ENCODE data around the gene SLITRK6.
"Not testable (repeated sequence)": the region's sequence is repeated elsewhere in the genome, so short reads cannot be mapped to it uniquely, and the experiment has no call there.

SLITRK6 gene

GRCh38 chr13:85799097-85799582 is at the start of gene SLITRK6:
Gene SLITRK6, minus strand, starts transcription at chr13:85799419. Its CDS starts 2,911 bp downstream, at chr13:85796508.
- no peak for DNase-seq (ENCODE audit: low read depth in 1 of 2, low spot score in 1 of 2)

GRCh38 chr13:85847012-85847411 is 47.8 kb upstream of the SLITRK6 start:
- no peak for DNase-seq (ENCODE audit: low read depth in 1 of 2, low spot score in 1 of 2)

- no peak for DNase-seq (ENCODE audit: low read depth in 1 of 2, low spot score in 1 of 2)
These were observed 42.2 kb upstream of the SLITRK6 start for GRCh38 chr13:85841427-85841826.

GRCh38 chr13:85833921-85834320 is 34.7 kb upstream of the SLITRK6 start:
- no peak for DNase-seq (ENCODE audit: low read depth in 1 of 2, low spot score in 1 of 2)

- no peak for DNase-seq (ENCODE audit: low read depth in 1 of 2, low spot score in 1 of 2)
These were observed 29.0 kb upstream of the SLITRK6 start for GRCh38 chr13:85828094-85828684.

GRCh38 chr13:85825454-85825853 is 26.2 kb upstream of the SLITRK6 start:
- no peak for DNase-seq (ENCODE audit: low read depth in 1 of 2, low spot score in 1 of 2)

- DNase-seq (ENCODE audit: low read depth in 1 of 2, low spot score in 1 of 2) = no peak
These were observed 24.6 kb upstream of the SLITRK6 start for GRCh38 chr13:85823832-85824231.

GRCh38 chr13:85819513-85819912 is 20.3 kb upstream of the SLITRK6 start:
- DNase-seq (ENCODE audit: low read depth in 1 of 2, low spot score in 1 of 2) = no peak

- DNase-seq (ENCODE audit: low read depth in 1 of 2, low spot score in 1 of 2) = no peak
These were observed 17.2 kb upstream of the SLITRK6 start for GRCh38 chr13:85816413-85816812.

GRCh38 chr13:85812282-85812681 is 13.1 kb upstream of the SLITRK6 start:
- no peak for DNase-seq (ENCODE audit: low read depth in 1 of 2, low spot score in 1 of 2)

- no peak for DNase-seq (ENCODE audit: low read depth in 1 of 2, low spot score in 1 of 2)
These were observed 9.6 kb upstream of the SLITRK6 start for GRCh38 chr13:85808811-85809210.

GRCh38 chr13:85806553-85807175 is 7.4 kb upstream of the SLITRK6 start:
- DNase-seq (ENCODE audit: low read depth in 1 of 2, low spot score in 1 of 2) = no peak

- no peak for DNase-seq (ENCODE audit: low read depth in 1 of 2, low spot score in 1 of 2)
These were observed 663 bp downstream of the SLITRK6 start for GRCh38 chr13:85798556-85798955.

- no peak for DNase-seq (ENCODE audit: low read depth in 1 of 2, low spot score in 1 of 2)
These were observed 1.9 kb downstream of the SLITRK6 start for GRCh38 chr13:85797311-85797710.

GRCh38 chr13:85785205-85785604 is 14.0 kb downstream of the SLITRK6 start:
- DNase-seq (ENCODE audit: low read depth in 1 of 2, low spot score in 1 of 2) = no peak

- DNase-seq (ENCODE audit: low read depth in 1 of 2, low spot score in 1 of 2) = no peak
These were observed 26.9 kb downstream of the SLITRK6 start for GRCh38 chr13:85772367-85772766.

- no peak for DNase-seq (ENCODE audit: low read depth in 1 of 2, low spot score in 1 of 2)
These were observed 27.4 kb downstream of the SLITRK6 start for GRCh38 chr13:85771856-85772255.

GRCh38 chr13:85768946-85769345 is 30.3 kb downstream of the SLITRK6 start:
- no peak for DNase-seq (ENCODE audit: low read depth in 1 of 2, low spot score in 1 of 2)

GRCh38 chr13:85755123-85755522 is 44.1 kb downstream of the SLITRK6 start:
- no peak for DNase-seq (ENCODE audit: low read depth in 1 of 2, low spot score in 1 of 2)

GRCh38 chr13:85743201-85743770 is 55.9 kb downstream of the SLITRK6 start:
- DNase-seq (ENCODE audit: low read depth in 1 of 2, low spot score in 1 of 2) = not testable (repeated sequence)
